Transverse colon (tissue), 3 donors: Measurements from ENCODE around the gene EXTL1.

Experiments used
- CTCF ChIP-seq, 5 experiments: fragments of 200-600 bp in 3 of 5; fragments of 450-650 bp in 2 of 5; sonication (generic) in 3 of 5; IDR thresholded peaks; 1 replicate in 2 of 5; 2 replicates in 3 of 5; pipeline ENCODE4 v1.5.1; 2016 to 2017; ENCODE audit warnings: antibody characterized with exemption in 5 of 5, inconsistent platforms in 3 of 5, mild to moderate bottlenecking in 2 of 5, moderate library complexity in 1 of 5
- EP300 ChIP-seq: sonication (generic); formaldehyde crosslinking; IDR thresholded peaks from one replicate; pipeline ENCODE4 v1.6.1; 2017; ENCODE audit warnings: antibody characterized with exemption, low read depth

GRCh38 chr1:26053718-26054560 lies 32.4 kb downstream of the EXTL1 start:
- no peak for TF ChIP-seq CTCF (IDR thresholded peaks at IDR 0.05)
- no peak for TF ChIP-seq EP300
